Activated CD8-positive, alpha-beta memory T cell treated with anti-CD3 and anti-CD28 coated beads for 4 hours (primary cell): ENCODE data around the gene GPR21.
A peak's percentile ranks its signal among the peaks of the same experiment; 100 is the strongest.

ENCODE experiments used
- DNase-seq, 2 donors: peaks; one replicate each; pipeline ENCODE4 v3.0.0-alpha.2; 2020; ENCODE audit warnings: low read depth in 2 of 2

GPR21 gene

GRCh38 chr9:123033352-123033751 lies at the start of gene GPR21:
Gene GPR21, plus strand, starts transcription at chr9:123033667. Its CDS starts 900 bp downstream, at chr9:123034567.
- no peak for DNase-seq

GRCh38 chr9:122986010-122986409 lies 47.5 kb upstream of the GPR21 start:
- no peak for DNase-seq

- DNase-seq: no peak
These were observed 45.3 kb upstream of the GPR21 start for GRCh38 chr9:122988141-122988540.

GRCh38 chr9:122988920-122989621 lies 44.4 kb upstream of the GPR21 start:
- DNase-seq: no peak

GRCh38 chr9:122991370-122991830 lies 42.1 kb upstream of the GPR21 start:
- peak in 1 of 2 donors; percentile 24 for DNase-seq

GRCh38 chr9:122996586-122996985 lies 36.9 kb upstream of the GPR21 start:
- DNase-seq: no peak

- DNase-seq: no peak
These were observed 35.0 kb upstream of the GPR21 start for GRCh38 chr9:122998448-122998847.

- no peak for DNase-seq
These were observed 32.9 kb upstream of the GPR21 start for GRCh38 chr9:123000371-123001068.

- no peak for DNase-seq
These were observed 30.7 kb upstream of the GPR21 start for GRCh38 chr9:123002754-123003153.

GRCh38 chr9:123003466-123003865 lies 30.0 kb upstream of the GPR21 start:
- no peak for DNase-seq

GRCh38 chr9:123005964-123006363 lies 27.5 kb upstream of the GPR21 start:
- DNase-seq: no peak

- no peak for DNase-seq
These were observed 26.2 kb upstream of the GPR21 start for GRCh38 chr9:123007269-123007668.

- DNase-seq: no peak
These were observed 24.6 kb upstream of the GPR21 start for GRCh38 chr9:123008909-123009308.

- DNase-seq: no peak
These were observed 22.1 kb upstream of the GPR21 start for GRCh38 chr9:123011380-123011779.

- no peak for DNase-seq
These were observed 21.5 kb upstream of the GPR21 start for GRCh38 chr9:123011878-123012528.

GRCh38 chr9:123016631-123017030 lies 16.8 kb upstream of the GPR21 start:
- DNase-seq: no peak

GRCh38 chr9:123020796-123021195 lies 12.7 kb upstream of the GPR21 start:
- no peak for DNase-seq

GRCh38 chr9:123026425-123026824 lies 7.0 kb upstream of the GPR21 start:
- DNase-seq: no peak

- DNase-seq: no peak
These were observed 6.0 kb upstream of the GPR21 start for GRCh38 chr9:123027517-123027916.

GRCh38 chr9:123028136-123028535 lies 5.3 kb upstream of the GPR21 start:
- DNase-seq: no peak

- DNase-seq: no peak
These were observed 4.5 kb upstream of the GPR21 start for GRCh38 chr9:123028973-123029372.

- DNase-seq: no peak
These were observed 1.5 kb upstream of the GPR21 start for GRCh38 chr9:123031963-123032362.
